ENCODE results near the gene UBE4B.
"Not testable (repeated sequence)": the region's sequence is repeated elsewhere in the genome, so short reads cannot be mapped to it uniquely, and the experiment has no call there.

Gene UBE4B

GRCh38 chr1:10193288-10193687 lies 160.5 kb downstream of the UBE4B start:
- no peak for TF ChIP-seq CTCF (IDR thresholded peaks at IDR 0.05; ENCODE audit: low read depth, low read length)

GRCh38 chr1:10195570-10195969 lies 162.8 kb downstream of the UBE4B start:
- DNase-seq (ENCODE audit: low read depth, low spot score), result no peak
- in situ Hi-C loops (cut with HindIII; ENCODE audit: low sequenced_read_pairs), result no loop called here
- TF ChIP-seq CTCF (IDR thresholded peaks at IDR 0.05; ENCODE audit: low read depth, low read length), result no peak
- H3K4me3 ChIP-seq (ENCODE audit: low read depth, low read length), result no peak overlapping the region

More at GRCh38 chr1:10193288-10193687, 160.5 kb downstream of the UBE4B start:
- in situ Hi-C loops (cut with HindIII; ENCODE audit: low sequenced_read_pairs), result no loop called here
- H3K4me3 ChIP-seq (ENCODE audit: low read depth, low read length), result no peak overlapping the region
- no peak for DNase-seq (ENCODE audit: low read depth, low spot score)

GRCh38 chr1:10196976-10197375 lies 164.2 kb downstream of the UBE4B start:
- DNase-seq (ENCODE audit: low read depth, low spot score), result peak; percentile 58
- H3K4me3 ChIP-seq (ENCODE audit: low read depth, low read length), result no peak overlapping the region
- in situ Hi-C loops (cut with HindIII; ENCODE audit: low sequenced_read_pairs), result no loop called here
- TF ChIP-seq CTCF (IDR thresholded peaks at IDR 0.05; ENCODE audit: low read depth, low read length), result no peak

- DNase-seq (ENCODE audit: low read depth, low spot score), result no peak
- H3K4me3 ChIP-seq (ENCODE audit: low read depth, low read length), result no peak overlapping the region
- TF ChIP-seq CTCF (IDR thresholded peaks at IDR 0.05; ENCODE audit: low read depth, low read length), result no peak
- in situ Hi-C loops (cut with HindIII; ENCODE audit: low sequenced_read_pairs), result no loop called here
These were observed 167.9 kb downstream of the UBE4B start for GRCh38 chr1:10200620-10201019.

- no peak overlapping the region for H3K4me3 ChIP-seq (ENCODE audit: low read depth, low read length)
- no peak for DNase-seq (ENCODE audit: low read depth, low spot score)
- TF ChIP-seq CTCF (IDR thresholded peaks at IDR 0.05; ENCODE audit: low read depth, low read length), result no peak
- in situ Hi-C loops (cut with HindIII; ENCODE audit: low sequenced_read_pairs), result no loop called here
These were observed 171.4 kb downstream of the UBE4B start for GRCh38 chr1:10204003-10204642.

- DNase-seq (ENCODE audit: low read depth, low spot score); in situ Hi-C loops (cut with HindIII; ENCODE audit: low sequenced_read_pairs); H3K4me3 ChIP-seq (ENCODE audit: low read depth, low read length): not testable (repeated sequence)
These were observed 172.4 kb downstream of the UBE4B start for GRCh38 chr1:10205206-10205605.

- DNase-seq (ENCODE audit: low read depth, low spot score), result no peak
- no peak overlapping the region for H3K4me3 ChIP-seq (ENCODE audit: low read depth, low read length)
- in situ Hi-C loops (cut with HindIII; ENCODE audit: low sequenced_read_pairs), result no loop called here
- no peak for TF ChIP-seq CTCF (IDR thresholded peaks at IDR 0.05; ENCODE audit: low read depth, low read length)
These were observed 175.1 kb downstream of the UBE4B start for GRCh38 chr1:10207810-10208209.

Measured in astrocyte of the spinal cord (primary cell).